ENCODE data around the gene P2RY10. TPM values are rescaled to one million over a fixed set of nuclear protein-coding genes. Genes with fewer than 3 reads are reported as not detected.

P2RY10 gene
- total RNA-seq, 1 experiment from 2014 or later = not detected

GRCh38 chrX:78944351-78944750 lies 840 bp upstream of the P2RY10 start:
- no peaks in the 10 kb centered on the region for H3K27me3 ChIP-seq (ENCODE audit: insufficient read depth, low read length)
- CTCF ChIA-PET = no interaction called here
- no peak overlapping the region for H3K27ac ChIP-seq (ENCODE audit: low read depth, low read length)
- TF ChIP-seq POLR2A (IDR thresholded peaks at IDR 0.05; ENCODE audit: borderline replicate concordance, extremely low read depth, insufficient read depth, insufficient read length) (no peak), CEBPB (IDR thresholded peaks at IDR 0.05; ENCODE audit: low read depth) (no peak), CBX3 (IDR thresholded peaks at IDR 0.05; ENCODE audit: low read depth) (no peak), EZH2phosphoT487 (IDR thresholded peaks at IDR 0.05; ENCODE audit: borderline replicate concordance) (no peak), ELF1 (IDR thresholded peaks at IDR 0.05; ENCODE audit: borderline replicate concordance, low read depth) (no peak), ATF3 (IDR thresholded peaks at IDR 0.05) (no peak), EZH2 (IDR thresholded peaks at IDR 0.05) (no peak)
- no TSS peak for BruUV-seq (replicated peaks)
- intact Hi-C loops (cut with micrococcal nuclease) = no loop called here
- no peak for DNase-seq (ENCODE audit: low read depth, low spot score)
- no peak overlapping the region for H3K4me2 ChIP-seq (ENCODE audit: low read length)
- no peak overlapping the region for H3K9ac ChIP-seq (ENCODE audit: low read length)
- H2AFZ ChIP-seq (ENCODE audit: low read depth, low read length, poor library complexity, severe bottlenecking) = no peak overlapping the region
- no peak overlapping the region for H3K4me3 ChIP-seq (replicated peaks in 1 of 2; ENCODE audit: low read depth in 1 of 2, low read length in 2 of 2)
- H3K79me2 ChIP-seq (ENCODE audit: insufficient read depth, low read length) = no peaks in the 10 kb centered on the region
- H3K9me3 ChIP-seq (ENCODE audit: control insufficient read depth in 1 of 2, insufficient read depth in 1 of 2, low read depth in 1 of 2, low read length in 2 of 2) = no peaks in the 10 kb centered on the region; a peak in 1 of 4 replicates
- H3K36me3 ChIP-seq (ENCODE audit: control insufficient read depth in 1 of 2, insufficient read depth in 2 of 2, low read length in 2 of 2) = no peaks in the 10 kb centered on the region
- no peaks in the 10 kb centered on the region; the same call in 1 of the 2 replicates for H4K20me1 ChIP-seq (ENCODE audit: insufficient read depth)
- POLR2A ChIA-PET = no interaction called here
- RAD21 ChIA-PET (ENCODE audit: low non-redundant PET in 1 of 2, low total read pairs in 2 of 2, uncharacterized antibody in 2 of 2, unreplicated experiment in 2 of 2) = no interaction called here
- H3K9me2 ChIP-seq (ENCODE audit: insufficient read depth) = no peaks in the 10 kb centered on the region
- H3K4me1 ChIP-seq (ENCODE audit: control insufficient read depth in 1 of 2, insufficient read depth in 2 of 2, low read length in 2 of 2) = no peaks in the 10 kb centered on the region
- no peak for ATAC-seq

GRCh38 chrX:78946178-78946931 lies 1.2 kb downstream of the P2RY10 start:
- no peak for TF ChIP-seq SRF (IDR thresholded peaks at IDR 0.05; ENCODE audit: low read depth)
- no peak for TF ChIP-seq SP1 (IDR thresholded peaks at IDR 0.05; ENCODE audit: low read depth)
- no peak for TF ChIP-seq ATF3 (IDR thresholded peaks at IDR 0.05)
- no peak for TF ChIP-seq EZH2 (IDR thresholded peaks at IDR 0.05)
- no peak for TF ChIP-seq JUND (IDR thresholded peaks at IDR 0.05)
- no peak for TF ChIP-seq EZH2phosphoT487 (IDR thresholded peaks at IDR 0.05; ENCODE audit: borderline replicate concordance)
- no peak for TF ChIP-seq CEBPB (IDR thresholded peaks at IDR 0.05; ENCODE audit: low read depth)
- no peak for TF ChIP-seq ELF1 (IDR thresholded peaks at IDR 0.05; ENCODE audit: borderline replicate concordance, low read depth)
- TF ChIP-seq POLR2AphosphoS5 (IDR thresholded peaks at IDR 0.05; ENCODE audit: low read depth, low read length) = no peak
- no peak for TF ChIP-seq ZBTB33 (IDR thresholded peaks at IDR 0.05; ENCODE audit: extremely low read depth, insufficient replicate concordance, low read length)
- Histone ChIP-seq H3K9me2 (ENCODE audit: insufficient read depth) (no peaks in the 10 kb centered on the region), H3K9me3 (ENCODE audit: control insufficient read depth in 1 of 2, insufficient read depth in 1 of 2, low read depth in 1 of 2, low read length in 2 of 2) (no peaks in the 10 kb centered on the region; a peak in 1 of 4 replicates), H3K27me3 (ENCODE audit: insufficient read depth, low read length) (no peaks in the 10 kb centered on the region), H3K27ac (ENCODE audit: low read depth, low read length) (no peak overlapping the region), H3K36me3 (ENCODE audit: control insufficient read depth in 1 of 2, insufficient read depth in 2 of 2, low read length in 2 of 2) (no peaks in the 10 kb centered on the region), H3K4me1 (ENCODE audit: control insufficient read depth in 1 of 2, insufficient read depth in 2 of 2, low read length in 2 of 2) (no peaks in the 10 kb centered on the region), H4K20me1 (ENCODE audit: insufficient read depth) (no peaks in the 10 kb centered on the region; the same call in 1 of the 2 replicates), H3K79me2 (ENCODE audit: insufficient read depth, low read length) (no peaks in the 10 kb centered on the region), H3K9ac (ENCODE audit: low read length) (no peak overlapping the region), H3K4me2 (ENCODE audit: low read length) (no peak overlapping the region), H2AFZ (ENCODE audit: low read depth, low read length, poor library complexity, severe bottlenecking) (no peak overlapping the region), H3K4me3 (replicated peaks in 1 of 2; ENCODE audit: low read depth in 1 of 2, low read length in 2 of 2) (no peak overlapping the region)
- RAD21 ChIA-PET (ENCODE audit: low non-redundant PET in 1 of 2, low total read pairs in 2 of 2, uncharacterized antibody in 2 of 2, unreplicated experiment in 2 of 2) = no interaction called here
- intact Hi-C loops (cut with micrococcal nuclease) = no loop called here
- ATAC-seq (no peak), DNase-seq (ENCODE audit: low read depth, low spot score) (no peak)
- BruUV-seq (replicated peaks) = no TSS peak
- POLR2A ChIA-PET = no interaction called here
- CTCF ChIA-PET = no interaction called here
